HEK293T (cell line): ENCODE data around the gene OAS2.

Source experiments
- CTCF ChIA-PET: fragments of 350-600 bp; formaldehyde crosslinking; extraction: SDS; loops from one replicate; lab custom pipeline; 2021; ENCODE audit warnings: antibody characterized with exemption, inconsistent platforms; lab: Yijun Ruan, JAX
- POLR2A ChIA-PET: fragments of 350-600 bp; formaldehyde crosslinking; extraction: SDS; loops from one replicate; lab custom pipeline; 2020; ENCODE audit warnings: antibody characterized with exemption, inconsistent platforms; lab: Yijun Ruan, JAX
- DNase-seq: peaks from one replicate; pipeline ENCODE4 v3.0.0; 2012; ENCODE audit warnings: mixed read lengths; ENCODE audit errors: extremely low spot score
- ARNT ChIP-seq: fragments of 450-650 bp; IDR thresholded peaks from 2 replicates; pipeline ENCODE4 v1.6.1; 2017; ENCODE audit warnings: mild to moderate bottlenecking
- BHLHE40 ChIP-seq: fragments of 450-650 bp; IDR thresholded peaks from 2 replicates; pipeline ENCODE4 v1.6.1; 2016; ENCODE audit warnings: mild to moderate bottlenecking, moderate library complexity, borderline replicate concordance
- CTBP1 ChIP-seq: fragments of 450-650 bp; IDR thresholded peaks from 2 replicates; pipeline ENCODE4 v1.6.1; 2016; ENCODE audit warnings: borderline replicate concordance
- ELF4 ChIP-seq: fragments of 450-650 bp; IDR thresholded peaks from 2 replicates; pipeline ENCODE4 v1.6.1; 2017; ENCODE audit warnings: antibody characterized with exemption
- FOXA1 ChIP-seq: fragments of 450-650 bp; IDR thresholded peaks from 2 replicates; pipeline ENCODE4 v1.6.1; 2016; ENCODE audit warnings: mild to moderate bottlenecking
- FOXK2 ChIP-seq: fragments of 450-650 bp; IDR thresholded peaks from 2 replicates; pipeline ENCODE4 v1.6.1; 2016; ENCODE audit warnings: mild to moderate bottlenecking
- FOXM1 ChIP-seq: fragments of 450-650 bp; IDR thresholded peaks from 2 replicates; pipeline ENCODE4 v1.6.1; 2017; ENCODE audit warnings: mild to moderate bottlenecking, borderline replicate concordance
- HDGF ChIP-seq: fragments of 450-650 bp; IDR thresholded peaks from 2 replicates; pipeline ENCODE4 v1.6.1; 2017; ENCODE audit warnings: antibody characterized with exemption, borderline replicate concordance
- L3MBTL2 ChIP-seq: fragments of 450-650 bp; conservative IDR thresholded peaks from 2 replicates; pipeline ENCODE4 v1.6.1; 2016; ENCODE audit warnings: mild to moderate bottlenecking
- LEF1 ChIP-seq: fragments of 450-650 bp; IDR thresholded peaks from 2 replicates; pipeline ENCODE4 v1.6.1; 2017; ENCODE audit warnings: mild to moderate bottlenecking, borderline replicate concordance
- NFRKB ChIP-seq: fragments of 450-650 bp; IDR thresholded peaks from 2 replicates; pipeline ENCODE4 v1.6.1; 2016; ENCODE audit warnings: mild to moderate bottlenecking, moderate library complexity
- SP1 ChIP-seq: fragments of 450-650 bp; IDR thresholded peaks from 2 replicates; pipeline ENCODE4 v1.6.1; 2017
- SUZ12 ChIP-seq: fragments of 450-650 bp; IDR thresholded peaks from 2 replicates; pipeline ENCODE4 v1.6.1; 2016; ENCODE audit warnings: mild to moderate bottlenecking
- TARDBP ChIP-seq: fragments of 450-650 bp; IDR thresholded peaks from 2 replicates; pipeline ENCODE4 v1.6.1; 2016
- ZNF384 ChIP-seq: fragments of 450-650 bp; IDR thresholded peaks from 2 replicates; pipeline ENCODE4 v1.6.1; 2016
- TF ChIP-seq, protein P1 (sequence below): fragments of 450-650 bp; IDR thresholded peaks from 2 replicates; pipeline ENCODE4 v1.6.1; 2016

OAS2 gene

DNA sequence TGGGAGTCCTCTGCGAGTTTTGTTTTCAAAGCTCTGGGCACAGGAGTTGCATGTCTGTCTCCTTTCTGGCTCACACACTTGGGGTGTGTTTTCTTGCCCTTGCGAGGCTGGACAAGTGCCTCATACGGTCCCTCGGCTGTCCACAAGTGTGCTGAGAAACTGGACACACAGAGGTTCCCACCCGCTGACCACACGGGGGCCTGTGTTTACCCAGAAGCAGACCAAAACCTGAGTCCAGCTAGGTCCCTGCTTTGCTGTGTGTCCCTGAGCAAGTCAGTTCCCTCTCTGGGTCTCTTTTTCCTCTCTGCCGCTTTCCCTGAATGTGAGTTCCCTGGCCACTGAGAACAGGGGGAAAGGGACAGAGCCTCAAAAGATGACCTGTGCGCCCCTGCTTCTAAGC is 678 bp upstream of the OAS2 start:
- no peak for DNase-seq
- TF ChIP-seq BHLHE40, result no peak
- no peak for TF ChIP-seq LEF1
- TF ChIP-seq ARNT, result no peak
- no peak for TF ChIP-seq FOXM1
- no peak for TF ChIP-seq SUZ12
- no peak for TF ChIP-seq HDGF
- ChIA-PET CTCF (interaction anchor here (0.6 kb wide), 1 partner anchor 16 kb away, joined by 4 read pairs; no protein-coding TSS in a partner anchor), POLR2A (no interaction called here)

DNA sequence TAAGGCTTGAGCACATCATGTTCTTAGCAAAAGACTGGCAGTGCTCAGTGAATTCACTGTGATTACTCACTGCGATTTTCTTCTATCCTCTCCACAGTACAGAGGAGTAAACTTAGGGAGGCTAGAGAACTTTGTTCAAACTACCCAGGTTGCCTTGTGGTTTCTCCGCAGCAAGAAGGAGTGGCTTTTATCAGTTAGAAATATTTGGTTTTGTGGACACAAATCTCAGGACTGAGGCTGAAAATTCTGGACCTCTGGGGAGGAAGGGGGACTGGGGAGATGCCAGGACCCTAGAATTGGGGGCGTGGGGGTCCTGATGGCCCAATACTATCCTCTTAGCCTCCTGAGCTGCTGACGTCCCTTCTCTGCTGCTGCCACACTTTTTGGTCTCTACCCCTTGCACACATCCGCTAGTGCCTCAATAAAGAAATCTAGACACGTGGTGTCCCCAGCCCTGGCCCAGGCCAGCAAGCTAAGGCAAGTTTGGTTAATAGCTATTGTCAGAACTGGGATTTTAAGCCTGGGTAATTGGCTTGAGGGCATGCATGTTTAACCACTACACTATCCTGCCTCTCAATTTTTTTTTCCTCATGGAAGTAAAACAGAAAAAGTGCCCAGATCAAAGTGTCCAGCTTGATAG is 842 bp downstream of the OAS2 start:
- CTCF ChIA-PET, result no interaction called here
- POLR2A ChIA-PET, result no interaction called here
- DNase-seq, result no peak

DNA sequence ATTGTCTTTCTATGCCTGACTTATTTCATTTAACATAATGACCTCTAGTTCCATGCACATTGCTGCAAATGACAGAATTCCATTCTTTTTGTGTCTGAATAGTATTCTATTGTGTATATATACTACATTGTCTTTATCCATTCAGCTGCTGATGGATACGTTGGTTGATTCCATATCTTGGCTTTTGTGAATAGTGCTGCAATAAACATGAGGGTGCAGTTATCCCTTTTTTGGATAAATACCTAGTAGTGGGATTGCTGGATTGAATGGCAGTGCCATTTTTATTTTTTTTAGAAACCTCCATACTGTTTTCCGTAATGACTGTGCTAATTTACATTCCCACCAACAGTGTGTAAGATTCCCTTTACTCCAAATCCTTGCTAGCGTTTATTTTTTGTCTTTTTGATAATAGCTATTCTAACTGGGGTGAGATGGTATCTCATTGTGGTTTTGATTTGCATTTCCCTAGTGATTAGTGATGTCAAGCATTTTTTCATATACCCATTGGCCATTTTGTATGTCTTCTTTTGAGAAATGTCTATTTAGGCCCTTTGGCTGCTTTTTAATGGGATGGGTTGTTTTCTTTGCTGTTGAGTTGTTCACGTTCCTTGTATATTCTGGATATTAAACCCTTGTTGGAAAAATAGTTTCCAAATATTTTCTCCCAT is 2.3 kb downstream of the OAS2 start:
- DNase-seq, result no peak
- TF ChIP-seq HDGF (no peak), ZNF384 (no peak), FOXM1 (no peak), BHLHE40 (no peak), L3MBTL2 (no peak), ELF4 (no peak), FOXA1 (no peak), LEF1 (no peak), TARDBP (no peak), ARNT (no peak), FOXK2 (no peak), NFRKB (no peak), SUZ12 (no peak), CTBP1 (no peak), SP1 (no peak)
- TF ChIP-seq, protein P1, sequence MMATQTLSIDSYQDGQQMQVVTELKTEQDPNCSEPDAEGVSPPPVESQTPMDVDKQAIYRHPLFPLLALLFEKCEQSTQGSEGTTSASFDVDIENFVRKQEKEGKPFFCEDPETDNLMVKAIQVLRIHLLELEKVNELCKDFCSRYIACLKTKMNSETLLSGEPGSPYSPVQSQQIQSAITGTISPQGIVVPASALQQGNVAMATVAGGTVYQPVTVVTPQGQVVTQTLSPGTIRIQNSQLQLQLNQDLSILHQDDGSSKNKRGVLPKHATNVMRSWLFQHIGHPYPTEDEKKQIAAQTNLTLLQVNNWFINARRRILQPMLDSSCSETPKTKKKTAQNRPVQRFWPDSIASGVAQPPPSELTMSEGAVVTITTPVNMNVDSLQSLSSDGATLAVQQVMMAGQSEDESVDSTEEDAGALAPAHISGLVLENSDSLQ, result no peak
- POLR2A ChIA-PET, result no interaction called here
- CTCF ChIA-PET, result no interaction called here

More for the DNA sequence above, 842 bp downstream of the OAS2 start:
- TF ChIP-seq SUZ12 (no peak), BHLHE40 (no peak), CTBP1 (no peak), ZNF384 (no peak), ARNT (no peak), LEF1 (no peak), SP1 (no peak), ELF4 (no peak), TARDBP (no peak), FOXM1 (no peak), NFRKB (no peak), L3MBTL2 (no peak), FOXA1 (no peak), FOXK2 (no peak)

DNA sequence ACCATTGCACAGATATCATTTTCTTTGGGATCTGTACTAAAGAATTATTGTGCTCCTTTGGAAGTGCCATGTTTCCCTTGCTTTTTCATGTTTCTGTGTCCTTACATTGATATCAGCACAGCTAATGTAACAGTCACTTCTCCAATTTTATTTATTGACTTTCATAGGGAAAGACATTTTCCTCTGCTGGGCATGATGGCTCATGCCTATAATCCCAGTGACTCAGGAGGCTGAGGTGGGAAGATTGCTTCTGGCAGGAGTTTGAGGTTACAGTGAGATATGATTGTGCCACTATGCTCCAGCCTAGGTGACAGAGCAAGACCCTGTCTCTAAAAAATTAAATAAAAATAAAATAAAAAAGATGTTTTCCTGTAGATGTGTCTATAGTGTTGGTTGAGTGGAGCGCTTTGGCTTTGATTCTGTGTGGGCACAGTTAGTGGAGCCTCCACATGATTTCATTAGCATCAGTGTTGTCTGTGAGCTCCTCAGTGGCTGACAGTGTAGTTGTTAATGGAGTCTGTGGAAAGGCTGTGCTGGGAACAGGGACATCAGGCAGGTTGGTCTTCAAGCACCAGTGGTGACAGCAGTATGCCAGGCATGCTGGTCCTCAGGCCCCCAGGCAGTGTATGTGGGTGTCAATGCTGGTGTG is 7.4 kb downstream of the OAS2 start:
- DNase-seq, result no peak
- ChIA-PET CTCF (no interaction called here), POLR2A (no interaction called here)
- TF ChIP-seq FOXM1 (no peak), L3MBTL2 (no peak), TARDBP (no peak), BHLHE40 (no peak), FOXA1 (no peak), ZNF384 (no peak), NFRKB (no peak), HDGF (no peak), LEF1 (no peak), ELF4 (no peak)
- TF ChIP-seq, protein P1, result no peak

DNA sequence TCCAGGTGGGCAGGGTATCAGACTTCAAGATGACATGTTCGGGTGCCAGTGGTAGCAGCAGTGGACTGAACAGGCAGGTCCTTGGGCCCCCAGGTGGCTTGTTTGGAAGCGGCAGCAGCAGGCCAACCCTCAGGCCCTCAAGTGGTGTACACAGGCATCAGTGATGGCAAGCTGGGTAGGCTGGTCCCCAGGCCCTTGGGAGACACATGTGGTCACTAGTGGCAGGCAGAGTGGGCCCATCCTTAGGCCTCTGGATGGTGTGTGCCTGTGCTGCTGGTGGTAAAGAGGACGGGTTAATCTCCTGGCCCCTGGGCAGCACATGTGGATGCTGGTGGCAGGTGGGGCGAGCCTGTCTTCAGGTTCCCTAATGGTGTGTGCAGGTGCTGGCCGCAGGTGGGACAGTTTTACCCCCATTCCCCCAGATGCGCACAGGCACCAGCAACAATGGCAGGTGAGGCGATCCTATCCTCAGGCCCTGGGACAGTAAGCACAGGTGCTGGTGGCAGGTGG is 8.0 kb downstream of the OAS2 start:
- POLR2A ChIA-PET, result no interaction called here
- TF ChIP-seq SUZ12 (no peak), FOXA1 (no peak), TARDBP (no peak), NFRKB (no peak), FOXK2 (no peak), HDGF (no peak), ZNF384 (no peak), L3MBTL2 (no peak), CTBP1 (no peak), ELF4 (no peak), ARNT (no peak), BHLHE40 (no peak), FOXM1 (no peak), SP1 (no peak), LEF1 (no peak)
- TF ChIP-seq, protein P1, result no peak
- CTCF ChIA-PET, result no interaction called here

More for the DNA sequence above, 8.0 kb downstream of the OAS2 start:
- no peak for DNase-seq
